Measurements from ENCODE around the gene JARID2.

DNA sequence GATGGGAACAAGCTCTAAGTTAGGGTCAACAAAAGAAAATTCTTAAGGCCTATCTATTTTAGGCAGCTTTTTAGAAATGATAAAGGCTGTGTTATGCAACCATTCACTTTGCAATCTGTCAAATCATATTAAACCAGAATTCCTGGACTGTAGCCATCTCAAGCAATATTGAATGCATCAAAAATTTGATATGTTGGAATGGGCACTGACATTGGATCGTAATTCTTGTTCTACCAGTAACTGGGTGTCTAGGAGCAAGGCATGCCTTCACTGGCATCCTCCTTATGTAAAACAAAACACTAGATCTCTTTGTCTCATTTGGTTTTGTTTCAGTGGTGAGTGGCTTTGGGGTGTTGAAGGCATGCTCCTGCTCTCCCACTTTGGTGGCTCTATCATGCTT is 145.6 kb downstream of the JARID2 start:
- no peak for TF ChIP-seq SP1 (CRISPR knock-in tag; conservative IDR thresholded peaks at IDR 0.05)
- no peak for TF ChIP-seq ZNF232 (CRISPR knock-in tag; IDR thresholded peaks at IDR 0.05)
- TF ChIP-seq GABPB1 (CRISPR knock-in tag; IDR thresholded peaks at IDR 0.05), result no peak
- TF ChIP-seq, protein P1, sequence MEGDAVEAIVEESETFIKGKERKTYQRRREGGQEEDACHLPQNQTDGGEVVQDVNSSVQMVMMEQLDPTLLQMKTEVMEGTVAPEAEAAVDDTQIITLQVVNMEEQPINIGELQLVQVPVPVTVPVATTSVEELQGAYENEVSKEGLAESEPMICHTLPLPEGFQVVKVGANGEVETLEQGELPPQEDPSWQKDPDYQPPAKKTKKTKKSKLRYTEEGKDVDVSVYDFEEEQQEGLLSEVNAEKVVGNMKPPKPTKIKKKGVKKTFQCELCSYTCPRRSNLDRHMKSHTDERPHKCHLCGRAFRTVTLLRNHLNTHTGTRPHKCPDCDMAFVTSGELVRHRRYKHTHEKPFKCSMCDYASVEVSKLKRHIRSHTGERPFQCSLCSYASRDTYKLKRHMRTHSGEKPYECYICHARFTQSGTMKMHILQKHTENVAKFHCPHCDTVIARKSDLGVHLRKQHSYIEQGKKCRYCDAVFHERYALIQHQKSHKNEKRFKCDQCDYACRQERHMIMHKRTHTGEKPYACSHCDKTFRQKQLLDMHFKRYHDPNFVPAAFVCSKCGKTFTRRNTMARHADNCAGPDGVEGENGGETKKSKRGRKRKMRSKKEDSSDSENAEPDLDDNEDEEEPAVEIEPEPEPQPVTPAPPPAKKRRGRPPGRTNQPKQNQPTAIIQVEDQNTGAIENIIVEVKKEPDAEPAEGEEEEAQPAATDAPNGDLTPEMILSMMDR (IDR thresholded peaks at IDR 0.05), result no peak
- no peak for TF ChIP-seq ZNF121 (CRISPR knock-in tag; IDR thresholded peaks at IDR 0.05)

All from WTC11 (cell line).